Colonic mucosa (tissue), 4 donors: Measurements from ENCODE around the gene ZFPM1. TPM values are rescaled to one million over a fixed set of nuclear protein-coding genes. Genes with fewer than 3 reads are reported as not detected.
A peak's percentile ranks its signal among the peaks of the same experiment; 100 is the strongest.

Source experiments
- DNase-seq: peaks from one replicate; pipeline ENCODE4 v3.0.0-alpha.2; 2020
- H3K27ac ChIP-seq: fragments of 200-600 bp; one replicate; pipeline ENCODE4 v1.8.0; 2021
- H3K27me3 ChIP-seq: fragments of 200-600 bp; one replicate; pipeline ENCODE4 v1.8.0; 2021
- H3K36me3 ChIP-seq: fragments of 200-600 bp; one replicate; pipeline ENCODE4 v1.8.0; 2021
- H3K4me1 ChIP-seq: fragments of 200-600 bp; one replicate; pipeline ENCODE4 v1.8.0; 2021; ENCODE audit warnings: mild to moderate bottlenecking
- H3K4me3 ChIP-seq: fragments of 200-600 bp; one replicate; pipeline ENCODE4 v1.8.0; 2021
- H3K9ac ChIP-seq, 2 donors: one replicate each; pipeline ENCODE4 v1.7.0; 2013; ENCODE audit warnings: control low read depth in 2 of 2, low read depth in 2 of 2, low read length in 2 of 2
- H3K9me3 ChIP-seq: fragments of 200-600 bp; one replicate; pipeline ENCODE4 v1.8.0; 2021
- intact Hi-C: fragments of 100-400 bp; cut with DNase I; formaldehyde crosslinking; loops from one replicate; pipeline ENCODE4 v1.14.1; 2022
- total RNA-seq, 2 donors: library from RNA; stranded (reverse); fragmentation: NEBNext Ultra II Directional in 1 of 2; extraction: Animal tissue kit (Norgen Biotek cat#: 25700) in 1 of 2; gene quantifications; one replicate each; pipeline ENCODE4 v1.2.1, GENCODE V29; 2021
- TF ChIP-seq, protein P1 (sequence below): fragments of 200-600 bp; IDR thresholded peaks from one replicate; pipeline ENCODE4 v1.8.0; 2022; ENCODE audit warnings: antibody characterized with exemption, mild to moderate bottlenecking
- donor health status: healthy.
- donor health status: DM: no; HTN: no; CAD: no.
- donor health status: DM: no; HTN: no; CAD: no.

ZFPM1 gene
- 10 to 100 TPM in 1 of 2 donors, 1 to 10 TPM in 1; 6.6 to 12.5 TPM for total RNA-seq

DNA sequence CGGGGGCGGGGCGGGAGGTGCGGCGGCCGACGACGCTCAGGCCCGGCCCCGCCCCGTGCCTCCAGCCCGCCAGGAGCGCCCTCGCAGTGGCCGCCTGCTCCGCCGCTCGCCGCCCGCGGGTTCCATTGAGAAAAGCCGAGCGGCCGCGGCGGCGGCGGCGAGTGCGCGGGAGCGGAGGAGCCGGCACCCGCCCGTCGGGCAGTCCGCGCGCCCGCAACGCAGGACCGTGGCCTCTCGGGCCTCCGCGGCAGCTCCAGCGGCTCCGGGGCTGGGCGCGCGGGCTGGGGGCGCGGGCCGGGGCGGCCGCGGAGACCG, at the start of gene ZFPM1:
ZFPM1 (plus strand) TSS at position 64 of the 315 bp plus-strand sequence. CDS start 359 bp downstream, outside the sequence.
- no peaks in the 10 kb centered on the region for H3K27me3 ChIP-seq
- peak within 1 kb of the TSS; percentile 36 to 76 for H3K9ac ChIP-seq
- TF ChIP-seq, protein P1, sequence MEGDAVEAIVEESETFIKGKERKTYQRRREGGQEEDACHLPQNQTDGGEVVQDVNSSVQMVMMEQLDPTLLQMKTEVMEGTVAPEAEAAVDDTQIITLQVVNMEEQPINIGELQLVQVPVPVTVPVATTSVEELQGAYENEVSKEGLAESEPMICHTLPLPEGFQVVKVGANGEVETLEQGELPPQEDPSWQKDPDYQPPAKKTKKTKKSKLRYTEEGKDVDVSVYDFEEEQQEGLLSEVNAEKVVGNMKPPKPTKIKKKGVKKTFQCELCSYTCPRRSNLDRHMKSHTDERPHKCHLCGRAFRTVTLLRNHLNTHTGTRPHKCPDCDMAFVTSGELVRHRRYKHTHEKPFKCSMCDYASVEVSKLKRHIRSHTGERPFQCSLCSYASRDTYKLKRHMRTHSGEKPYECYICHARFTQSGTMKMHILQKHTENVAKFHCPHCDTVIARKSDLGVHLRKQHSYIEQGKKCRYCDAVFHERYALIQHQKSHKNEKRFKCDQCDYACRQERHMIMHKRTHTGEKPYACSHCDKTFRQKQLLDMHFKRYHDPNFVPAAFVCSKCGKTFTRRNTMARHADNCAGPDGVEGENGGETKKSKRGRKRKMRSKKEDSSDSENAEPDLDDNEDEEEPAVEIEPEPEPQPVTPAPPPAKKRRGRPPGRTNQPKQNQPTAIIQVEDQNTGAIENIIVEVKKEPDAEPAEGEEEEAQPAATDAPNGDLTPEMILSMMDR = no peak
- H3K4me3 ChIP-seq = peak within 1 kb of the TSS; percentile 44
- intact Hi-C loops = loop anchor here (10.0 kb wide), 1 partner anchor 402 kb away; the partner anchor contains the start of genes GALNS and TRAPPC2L
- DNase-seq = no peak
- H3K27ac ChIP-seq = peak within 1 kb of the TSS; percentile 78
- H3K4me1 ChIP-seq = peaks cover 9% of the 10 kb centered on the region
- H3K36me3 ChIP-seq = no peaks in the 10 kb centered on the region
- H3K9me3 ChIP-seq = no peaks in the 10 kb centered on the region

DNA sequence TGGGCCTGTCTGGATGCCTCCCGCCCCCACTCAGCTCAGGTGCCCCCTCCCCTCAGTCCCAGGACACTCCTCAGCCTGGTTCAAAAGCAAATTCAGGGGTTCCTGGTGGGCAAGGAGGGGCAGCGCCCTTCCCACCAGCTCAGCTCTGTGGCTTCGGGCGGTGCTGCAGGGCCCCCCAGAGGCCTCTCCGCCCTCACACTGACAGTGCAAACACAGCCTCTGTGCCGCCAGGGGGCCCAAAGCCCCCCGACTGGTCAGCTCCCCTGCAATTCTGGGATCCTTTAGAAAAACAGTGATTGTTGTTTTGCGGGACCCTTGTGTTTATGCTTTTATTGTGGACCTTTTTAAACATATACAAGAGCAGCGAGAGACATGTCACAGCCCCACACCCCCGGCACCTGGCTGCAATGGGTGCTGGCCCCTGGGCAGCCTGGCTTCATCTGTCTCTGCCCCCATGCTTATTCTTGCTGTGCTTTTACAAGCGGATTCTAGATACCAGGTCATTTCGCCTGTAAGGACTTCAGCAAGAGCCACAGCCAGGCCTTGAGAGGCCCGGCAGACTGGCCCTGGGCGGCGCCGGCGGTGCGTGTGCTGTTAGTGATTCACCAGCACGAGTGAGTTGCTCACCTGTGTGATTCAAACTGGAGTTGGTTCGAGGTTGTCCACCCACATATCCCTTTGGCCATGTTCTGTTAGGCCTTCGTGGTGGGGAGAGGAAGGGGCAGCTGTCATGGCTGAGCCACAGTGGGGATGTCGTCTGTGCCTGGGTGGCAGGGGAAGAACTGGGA, 49.1 kb upstream of the ZFPM1 start:
- Histone ChIP-seq H3K9ac (no peak overlapping the region), H3K27ac (no peak overlapping the region), H3K9me3 (no peaks in the 10 kb centered on the region), H3K4me3 (no peak overlapping the region), H3K27me3 (no peaks in the 10 kb centered on the region), H3K36me3 (no peaks in the 10 kb centered on the region), H3K4me1 (no peaks in the 10 kb centered on the region)
- DNase-seq = no peak
- intact Hi-C loops = no loop called here
- TF ChIP-seq, protein P1 = no peak

DNA sequence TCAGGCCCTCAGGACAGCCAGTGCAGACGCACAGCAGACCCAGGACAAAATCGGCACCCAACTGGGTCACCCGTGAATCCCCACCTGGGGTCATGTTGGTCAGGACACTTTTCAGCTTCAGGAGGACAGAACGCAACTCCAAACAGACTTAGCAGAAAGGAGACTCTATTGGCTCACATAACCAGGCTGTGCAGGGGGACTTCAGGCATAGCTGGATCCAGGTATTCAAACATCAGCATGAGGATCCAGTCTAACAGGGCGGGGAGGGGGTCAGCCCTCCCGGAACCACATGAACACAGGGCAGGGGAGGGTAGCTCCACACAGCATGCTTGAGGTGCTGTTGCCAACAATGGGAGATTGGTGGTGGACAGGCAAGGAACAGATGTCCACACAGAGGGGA, 48.3 kb upstream of the ZFPM1 start:
- DNase-seq = no peak
- intact Hi-C loops = no loop called here
- Histone ChIP-seq H3K9me3 (no peaks in the 10 kb centered on the region), H3K27ac (no peak overlapping the region), H3K9ac (no peak overlapping the region), H3K36me3 (no peaks in the 10 kb centered on the region), H3K4me1 (no peaks in the 10 kb centered on the region), H3K27me3 (no peaks in the 10 kb centered on the region), H3K4me3 (no peak overlapping the region)
- TF ChIP-seq, protein P1 = no peak

DNA sequence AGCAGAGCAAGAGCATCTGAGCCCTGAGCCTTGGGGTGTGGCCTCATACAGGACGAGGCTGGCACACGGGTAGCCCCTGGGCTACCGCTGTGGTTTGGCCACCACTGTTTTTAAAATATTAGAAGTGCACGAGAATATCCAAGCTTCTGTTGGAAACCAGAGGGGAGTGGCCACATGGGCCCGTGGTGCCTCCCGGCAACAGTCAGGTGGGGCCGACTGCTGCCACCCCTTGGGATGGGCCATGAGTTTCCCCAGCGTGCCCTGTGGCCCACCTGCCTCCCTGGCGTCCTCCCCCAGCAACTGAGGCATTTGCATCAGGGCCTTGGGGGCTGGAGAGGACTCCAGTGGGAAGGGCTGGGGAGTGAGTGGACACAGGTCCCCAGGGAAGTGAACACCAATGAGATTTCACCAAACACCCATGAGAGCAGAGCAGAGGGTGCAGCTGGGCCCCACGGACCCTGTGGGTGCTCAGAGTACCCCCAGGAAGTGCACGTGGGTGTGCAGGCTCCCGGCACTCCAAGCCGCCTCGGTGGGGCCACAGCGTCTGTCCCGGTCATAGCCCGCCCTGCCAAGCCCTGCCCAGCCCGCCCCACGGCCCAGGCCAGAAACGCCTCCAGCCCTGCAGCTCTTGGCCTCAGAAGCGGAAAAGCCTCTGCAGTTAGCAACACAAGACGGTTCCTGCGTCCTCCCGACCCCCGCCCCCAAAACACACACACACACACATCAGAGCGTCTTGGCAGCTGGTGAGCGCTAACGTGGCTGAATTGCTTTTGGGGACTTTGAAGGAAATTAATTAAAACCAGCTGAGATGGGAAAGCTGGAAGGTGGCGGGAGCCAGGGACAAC, 47.6 kb upstream of the ZFPM1 start:
- H3K4me3 ChIP-seq = no peak overlapping the region
- no peaks in the 10 kb centered on the region for H3K27me3 ChIP-seq
- H3K36me3 ChIP-seq = no peaks in the 10 kb centered on the region
- H3K27ac ChIP-seq = no peak overlapping the region
- intact Hi-C loops = no loop called here
- DNase-seq = no peak
- no peaks in the 10 kb centered on the region for H3K9me3 ChIP-seq
- H3K4me1 ChIP-seq = no peaks in the 10 kb centered on the region
- TF ChIP-seq, protein P1 = no peak
- H3K9ac ChIP-seq = no peak overlapping the region

DNA sequence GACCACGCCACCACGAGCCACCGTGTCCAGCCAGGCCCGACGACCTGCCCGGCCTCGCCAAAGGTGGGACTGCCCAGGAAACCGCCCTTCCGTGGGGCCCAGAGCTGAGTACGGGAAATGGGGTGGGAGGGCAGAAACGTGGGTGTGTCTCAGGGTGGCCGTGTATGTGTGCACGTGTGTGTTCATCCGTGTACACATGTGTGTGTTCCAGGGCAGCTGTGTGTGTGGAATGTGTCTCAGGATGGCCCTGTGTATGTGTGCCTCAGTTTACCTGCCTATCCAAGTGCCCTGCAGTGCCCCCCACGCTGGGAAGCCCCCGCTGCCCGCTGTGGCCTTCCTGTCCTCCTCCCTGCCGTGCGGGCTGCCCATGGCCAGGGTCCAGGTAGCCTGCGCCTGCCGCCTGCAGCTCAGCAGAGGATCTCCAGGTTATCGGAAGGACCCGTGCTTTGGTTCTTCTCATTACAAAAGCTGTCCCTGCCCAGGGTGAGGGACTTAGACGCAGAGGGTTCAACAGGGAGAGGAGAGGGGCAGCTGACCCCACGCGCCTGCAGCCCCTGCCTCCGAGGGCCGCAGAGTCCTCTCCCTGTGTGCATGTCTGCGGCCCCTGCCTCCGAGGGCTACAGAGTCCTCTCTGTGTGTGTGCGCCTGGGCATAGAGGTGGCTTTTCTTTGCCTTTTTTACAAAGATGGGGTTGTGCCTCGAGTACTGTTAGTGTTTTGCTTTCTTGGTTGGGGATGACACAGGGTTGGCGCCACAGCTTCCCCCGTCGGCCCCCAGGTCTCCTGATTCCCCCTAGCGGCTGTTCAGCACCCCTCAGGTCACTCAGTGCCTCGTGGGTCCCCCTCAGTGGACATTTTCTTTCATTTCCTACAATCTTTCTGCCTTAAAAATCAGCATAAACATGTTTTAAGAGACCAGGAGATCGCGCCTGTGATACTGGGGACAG, 46.7 kb upstream of the ZFPM1 start:
- Histone ChIP-seq H3K27ac (no peak overlapping the region), H3K27me3 (no peaks in the 10 kb centered on the region), H3K36me3 (no peaks in the 10 kb centered on the region), H3K9me3 (no peaks in the 10 kb centered on the region), H3K4me1 (no peaks in the 10 kb centered on the region), H3K9ac (no peak overlapping the region), H3K4me3 (no peak overlapping the region)
- TF ChIP-seq, protein P1 = no peak
- no peak for DNase-seq
- intact Hi-C loops = no loop called here
